Liver (tissue), 9 donors: ENCODE results near the gene EHF. TPM values are rescaled to one million over a fixed set of nuclear protein-coding genes. Genes with fewer than 3 reads are reported as not detected.

ENCODE experiments used
- DNase-seq: peaks from one replicate; pipeline ENCODE4 v3.0.0-alpha.2; 2017; ENCODE audit warnings: low spot score
- H3K27ac ChIP-seq, 2 donors: one replicate each; pipeline ENCODE4 v1.7.0; 2013; ENCODE audit warnings: inconsistent platforms in 2 of 2, low read length in 2 of 2, control low read depth in 1 of 2, low read depth in 1 of 2, mild to moderate bottlenecking in 1 of 2
- H3K27me3 ChIP-seq, 4 donors: one replicate each; pipeline versions ENCODE4 v1.6.1 to v1.7.0; 2013; ENCODE audit warnings: low read length in 3 of 4, inconsistent platforms in 1 of 4, mild to moderate bottlenecking in 1 of 4, moderate library complexity in 1 of 4; ENCODE audit not compliant: control insufficient read depth in 4 of 4, insufficient read depth in 4 of 4
- H3K36me3 ChIP-seq, 4 donors: one replicate each; pipeline versions ENCODE4 v1.6.1 to v1.7.0; 2013; ENCODE audit warnings: low read length in 3 of 4, mild to moderate bottlenecking in 3 of 4, low read depth in 1 of 4, moderate library complexity in 1 of 4; ENCODE audit not compliant: control insufficient read depth in 4 of 4, insufficient read depth in 3 of 4
- H3K4me1 ChIP-seq, 4 donors: one replicate each; pipeline versions ENCODE4 v1.6.1 to v1.7.0; 2013; ENCODE audit warnings: low read length in 3 of 4, mild to moderate bottlenecking in 3 of 4, moderate library complexity in 1 of 4; ENCODE audit not compliant: control insufficient read depth in 4 of 4, insufficient read depth in 4 of 4
- H3K4me3 ChIP-seq, 3 donors: one replicate each; pipeline versions ENCODE4 v1.6.1 to v1.7.0; 2013; ENCODE audit warnings: low read length in 3 of 3, control low read depth in 1 of 3, low read depth in 1 of 3, mild to moderate bottlenecking in 1 of 3
- H3K9ac ChIP-seq, 2 donors: one replicate each; pipeline ENCODE4 v1.7.0; 2013; ENCODE audit warnings: low read length in 2 of 2, mild to moderate bottlenecking in 2 of 2, moderate library complexity in 2 of 2, control low read depth in 1 of 2, low read depth in 1 of 2
- H3K9me3 ChIP-seq, 4 donors: one replicate each; pipeline versions ENCODE4 v1.6.1 to v1.7.0; 2013; ENCODE audit warnings: low read length in 3 of 4; ENCODE audit not compliant: control insufficient read depth in 4 of 4
- EGR1 ChIP-seq, 2 donors: IDR thresholded peaks; 2 replicates each; pipeline ENCODE4 v1.6.1; 2016 to 2018; ENCODE audit warnings: antibody characterized with exemption in 2 of 2, low read depth in 2 of 2
- FOXA1 ChIP-seq: IDR thresholded peaks from 2 replicates; pipeline ENCODE4 v1.6.1; 2016; ENCODE audit warnings: antibody characterized with exemption
- FOXA2 ChIP-seq: IDR thresholded peaks from 2 replicates; pipeline ENCODE4 v1.6.1; 2016; ENCODE audit warnings: antibody characterized with exemption
- GABPA ChIP-seq, 2 donors: IDR thresholded peaks in 1 of 2; conservative IDR thresholded peaks in 1 of 2; 2 replicates each; pipeline ENCODE4 v1.6.1; 2016; ENCODE audit warnings: antibody characterized with exemption in 2 of 2, mild to moderate bottlenecking in 1 of 2, moderate library complexity in 1 of 2
- HNF4A ChIP-seq, 2 donors: conservative IDR thresholded peaks; 2 replicates each; pipeline ENCODE4 v1.6.1; 2016; ENCODE audit warnings: antibody characterized with exemption in 2 of 2, mild to moderate bottlenecking in 2 of 2
- HNF4G ChIP-seq: IDR thresholded peaks from 2 replicates; pipeline ENCODE4 v1.6.1; 2016; ENCODE audit warnings: antibody characterized with exemption
- JUND ChIP-seq, 2 donors: IDR thresholded peaks; 2 replicates each; pipeline ENCODE4 v1.6.1; 2016; ENCODE audit warnings: antibody characterized with exemption in 2 of 2
- MAX ChIP-seq: IDR thresholded peaks from 2 replicates; pipeline ENCODE4 v1.6.1; 2016; ENCODE audit warnings: antibody characterized with exemption
- NR2F2 ChIP-seq: IDR thresholded peaks from 2 replicates; pipeline ENCODE4 v1.6.1; 2016; ENCODE audit warnings: antibody characterized with exemption
- RAD21 ChIP-seq, 2 donors: IDR thresholded peaks; 2 replicates each; pipeline ENCODE4 v1.6.1; 2016; ENCODE audit warnings: antibody characterized with exemption in 2 of 2, mild to moderate bottlenecking in 2 of 2
- RXRA ChIP-seq, 2 donors: IDR thresholded peaks; 2 replicates each; pipeline ENCODE4 v1.6.1; 2017 to 2018; ENCODE audit warnings: antibody characterized with exemption in 2 of 2, mild to moderate bottlenecking in 1 of 2
- SP1 ChIP-seq: IDR thresholded peaks from 2 replicates; pipeline ENCODE4 v1.6.1; 2018; ENCODE audit warnings: antibody characterized with exemption, mild to moderate bottlenecking
- TAF1 ChIP-seq: conservative IDR thresholded peaks from 2 replicates; pipeline ENCODE4 v1.6.1; 2016; ENCODE audit warnings: antibody characterized with exemption, mild to moderate bottlenecking
- YY1 ChIP-seq: IDR thresholded peaks from 2 replicates; pipeline ENCODE4 v1.6.1; 2016; ENCODE audit warnings: antibody characterized with exemption, mild to moderate bottlenecking
- WGBS: extraction: QIAGEN DNeasy Blood & Tissue Kit; methylation state at CpG from one replicate; pipeline ENCODE4 v1.1.7; 2013; 5-methylcytosine and 5-hydroxymethylcytosine counted together
- polyA plus RNA-seq, 2 donors: library from polyadenylated mRNA; stranded (reverse) in 1 of 2; unstranded in 1 of 2; fragments of 200-250 nt in 1 of 2; fragments of >200 nt in 1 of 2; fragmentation: Nextera tagmentation in 1 of 2; extraction: Ambion mirVana in 1 of 2; gene quantifications; one replicate each; pipeline versions ENCODE4 v1.2.1 to v1.2.3, GENCODE V29; 2013 to 2015
- total RNA-seq, 2 donors: library from RNA; depleted of rRNA; stranded (reverse); fragments of >200 nt; gene quantifications; one replicate each; pipeline ENCODE4 v1.2.3, GENCODE V29; 2014
- TF ChIP-seq, protein P1 (sequence below): fragments of 150-350 bp; IDR thresholded peaks from 2 replicates; pipeline ENCODE4 v1.5.1; 2017; ENCODE audit warnings: improper control_type of control experiment, low read depth, low read length; ENCODE audit not compliant: missing input control
- TF ChIP-seq, protein P2 (sequence below): IDR thresholded peaks from 2 replicates; pipeline ENCODE4 v1.6.1; 2016; ENCODE audit warnings: antibody characterized with exemption, mild to moderate bottlenecking
- TF ChIP-seq, protein P3 (sequence below): IDR thresholded peaks from 2 replicates; pipeline ENCODE4 v1.6.1; 2016; ENCODE audit warnings: antibody characterized with exemption
- TF ChIP-seq, protein P4 (sequence below): IDR thresholded peaks from 2 replicates; pipeline ENCODE4 v1.6.1; 2016; ENCODE audit warnings: antibody characterized with exemption
- donor health status: healthy.
- donor health status: healthy.
- donor health status: healthy.
- donor health status: healthy.
- donor health status: healthy.

EHF gene
- total and polyA plus RNA-seq, 4 donors: 0.85 to 5.9 (median 2.6) TPM

DNA sequence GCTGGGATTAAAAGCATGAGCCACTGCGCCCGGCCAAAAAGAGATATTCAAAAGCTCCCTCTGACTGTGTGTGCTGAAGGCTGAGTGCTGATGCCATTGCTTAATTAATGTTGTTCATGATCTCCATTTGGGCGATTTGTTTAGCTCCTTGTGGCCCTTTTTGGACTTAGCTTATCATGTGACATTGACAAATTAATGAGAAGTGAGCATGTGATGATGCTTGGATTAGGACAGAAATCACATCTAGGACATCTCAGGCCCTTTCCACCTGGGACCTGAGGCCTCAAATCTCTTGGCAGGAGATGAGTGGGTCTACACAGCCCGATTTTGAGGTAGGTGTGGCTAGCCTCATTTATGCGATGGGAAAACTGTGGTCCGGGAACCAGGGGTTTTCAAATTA lies 10.4 kb downstream of the EHF start:
- no peaks in the 10 kb centered on the region for H3K36me3 ChIP-seq
- peaks cover 0 to 5% (median 0%) of the 10 kb centered on the region in 4 donors for H3K27me3 ChIP-seq
- peak overlapping the region; percentile 0 to 20 (median 12) for H3K4me3 ChIP-seq
- TF ChIP-seq YY1: no peak
- TF ChIP-seq JUND (IDR thresholded peaks at IDR 0.05): no peak
- TF ChIP-seq, protein P1, sequence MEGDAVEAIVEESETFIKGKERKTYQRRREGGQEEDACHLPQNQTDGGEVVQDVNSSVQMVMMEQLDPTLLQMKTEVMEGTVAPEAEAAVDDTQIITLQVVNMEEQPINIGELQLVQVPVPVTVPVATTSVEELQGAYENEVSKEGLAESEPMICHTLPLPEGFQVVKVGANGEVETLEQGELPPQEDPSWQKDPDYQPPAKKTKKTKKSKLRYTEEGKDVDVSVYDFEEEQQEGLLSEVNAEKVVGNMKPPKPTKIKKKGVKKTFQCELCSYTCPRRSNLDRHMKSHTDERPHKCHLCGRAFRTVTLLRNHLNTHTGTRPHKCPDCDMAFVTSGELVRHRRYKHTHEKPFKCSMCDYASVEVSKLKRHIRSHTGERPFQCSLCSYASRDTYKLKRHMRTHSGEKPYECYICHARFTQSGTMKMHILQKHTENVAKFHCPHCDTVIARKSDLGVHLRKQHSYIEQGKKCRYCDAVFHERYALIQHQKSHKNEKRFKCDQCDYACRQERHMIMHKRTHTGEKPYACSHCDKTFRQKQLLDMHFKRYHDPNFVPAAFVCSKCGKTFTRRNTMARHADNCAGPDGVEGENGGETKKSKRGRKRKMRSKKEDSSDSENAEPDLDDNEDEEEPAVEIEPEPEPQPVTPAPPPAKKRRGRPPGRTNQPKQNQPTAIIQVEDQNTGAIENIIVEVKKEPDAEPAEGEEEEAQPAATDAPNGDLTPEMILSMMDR: no peak
- TF ChIP-seq, protein P2, sequence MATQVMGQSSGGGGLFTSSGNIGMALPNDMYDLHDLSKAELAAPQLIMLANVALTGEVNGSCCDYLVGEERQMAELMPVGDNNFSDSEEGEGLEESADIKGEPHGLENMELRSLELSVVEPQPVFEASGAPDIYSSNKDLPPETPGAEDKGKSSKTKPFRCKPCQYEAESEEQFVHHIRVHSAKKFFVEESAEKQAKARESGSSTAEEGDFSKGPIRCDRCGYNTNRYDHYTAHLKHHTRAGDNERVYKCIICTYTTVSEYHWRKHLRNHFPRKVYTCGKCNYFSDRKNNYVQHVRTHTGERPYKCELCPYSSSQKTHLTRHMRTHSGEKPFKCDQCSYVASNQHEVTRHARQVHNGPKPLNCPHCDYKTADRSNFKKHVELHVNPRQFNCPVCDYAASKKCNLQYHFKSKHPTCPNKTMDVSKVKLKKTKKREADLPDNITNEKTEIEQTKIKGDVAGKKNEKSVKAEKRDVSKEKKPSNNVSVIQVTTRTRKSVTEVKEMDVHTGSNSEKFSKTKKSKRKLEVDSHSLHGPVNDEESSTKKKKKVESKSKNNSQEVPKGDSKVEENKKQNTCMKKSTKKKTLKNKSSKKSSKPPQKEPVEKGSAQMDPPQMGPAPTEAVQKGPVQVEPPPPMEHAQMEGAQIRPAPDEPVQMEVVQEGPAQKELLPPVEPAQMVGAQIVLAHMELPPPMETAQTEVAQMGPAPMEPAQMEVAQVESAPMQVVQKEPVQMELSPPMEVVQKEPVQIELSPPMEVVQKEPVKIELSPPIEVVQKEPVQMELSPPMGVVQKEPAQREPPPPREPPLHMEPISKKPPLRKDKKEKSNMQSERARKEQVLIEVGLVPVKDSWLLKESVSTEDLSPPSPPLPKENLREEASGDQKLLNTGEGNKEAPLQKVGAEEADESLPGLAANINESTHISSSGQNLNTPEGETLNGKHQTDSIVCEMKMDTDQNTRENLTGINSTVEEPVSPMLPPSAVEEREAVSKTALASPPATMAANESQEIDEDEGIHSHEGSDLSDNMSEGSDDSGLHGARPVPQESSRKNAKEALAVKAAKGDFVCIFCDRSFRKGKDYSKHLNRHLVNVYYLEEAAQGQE: no peak
- no peak for TF ChIP-seq GABPA (IDR thresholded peaks at IDR 0.05 in 1 of 2, conservative IDR thresholded peaks at IDR 0.05 in 1 of 2)
- TF ChIP-seq RXRA (IDR thresholded peaks at IDR 0.05): no peak
- no peak for TF ChIP-seq MAX
- TF ChIP-seq SP1: no peak
- no peak for TF ChIP-seq HNF4A (conservative IDR thresholded peaks at IDR 0.05)
- TF ChIP-seq, protein P3, sequence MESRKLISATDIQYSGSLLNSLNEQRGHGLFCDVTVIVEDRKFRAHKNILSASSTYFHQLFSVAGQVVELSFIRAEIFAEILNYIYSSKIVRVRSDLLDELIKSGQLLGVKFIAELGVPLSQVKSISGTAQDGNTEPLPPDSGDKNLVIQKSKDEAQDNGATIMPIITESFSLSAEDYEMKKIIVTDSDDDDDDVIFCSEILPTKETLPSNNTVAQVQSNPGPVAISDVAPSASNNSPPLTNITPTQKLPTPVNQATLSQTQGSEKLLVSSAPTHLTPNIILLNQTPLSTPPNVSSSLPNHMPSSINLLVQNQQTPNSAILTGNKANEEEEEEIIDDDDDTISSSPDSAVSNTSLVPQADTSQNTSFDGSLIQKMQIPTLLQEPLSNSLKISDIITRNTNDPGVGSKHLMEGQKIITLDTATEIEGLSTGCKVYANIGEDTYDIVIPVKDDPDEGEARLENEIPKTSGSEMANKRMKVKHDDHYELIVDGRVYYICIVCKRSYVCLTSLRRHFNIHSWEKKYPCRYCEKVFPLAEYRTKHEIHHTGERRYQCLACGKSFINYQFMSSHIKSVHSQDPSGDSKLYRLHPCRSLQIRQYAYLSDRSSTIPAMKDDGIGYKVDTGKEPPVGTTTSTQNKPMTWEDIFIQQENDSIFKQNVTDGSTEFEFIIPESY: no peak
- TF ChIP-seq EGR1 (IDR thresholded peaks at IDR 0.05; ENCODE audit: low read depth in 2 of 2): no peak
- TF ChIP-seq FOXA2: no peak
- TF ChIP-seq RAD21 (IDR thresholded peaks at IDR 0.05): no peak
- TF ChIP-seq HNF4G: no peak
- TF ChIP-seq, protein P4, sequence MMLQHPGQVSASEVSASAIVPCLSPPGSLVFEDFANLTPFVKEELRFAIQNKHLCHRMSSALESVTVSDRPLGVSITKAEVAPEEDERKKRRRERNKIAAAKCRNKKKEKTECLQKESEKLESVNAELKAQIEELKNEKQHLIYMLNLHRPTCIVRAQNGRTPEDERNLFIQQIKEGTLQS: no peak
- no peak for TF ChIP-seq NR2F2
- no peak for TF ChIP-seq FOXA1
- no peak for TF ChIP-seq TAF1
- peak overlapping the region; percentile 80 to 88 for H3K27ac ChIP-seq
- H3K4me1 ChIP-seq: peaks cover 4 to 34% (median 24%) of the 10 kb centered on the region in 4 donors
- 64% methylated on average over 6 of the region's 6 CpGs for WGBS
- H3K9me3 ChIP-seq: no peaks in the 10 kb centered on the region
- no peak for DNase-seq
- H3K9ac ChIP-seq: no peak overlapping the region
